Activated CD4-positive, alpha-beta T cell treated with anti-CD3 and anti-CD28 coated beads, Interleukin-2, amount 50 U/mL, for 1 hour (primary cell): Measurements from ENCODE around the gene CST1.
"Not testable (repeated sequence)": the region's sequence is repeated elsewhere in the genome, so short reads cannot be mapped to it uniquely, and the experiment has no call there.

Source experiments
- DNase-seq: peaks from one replicate; pipeline ENCODE4 v3.0.0-alpha.2; 2020

CST1 gene

GRCh38 chr20:23750786-23751185 lies at the start of gene CST1:
Gene CST1, minus strand, starts transcription at chr20:23750935. Its CDS starts 69 bp downstream, at chr20:23750866.
- DNase-seq = not testable (repeated sequence)

GRCh38 chr20:23799216-23799847 lies 48.6 kb upstream of the CST1 start:
- peak; percentile 7 for DNase-seq

GRCh38 chr20:23795526-23795925 lies 44.8 kb upstream of the CST1 start:
- DNase-seq = no peak

- no peak for DNase-seq
Measured at GRCh38 chr20:23794841-23795240, 44.1 kb upstream of the CST1 start.

GRCh38 chr20:23794065-23794464 lies 43.3 kb upstream of the CST1 start:
- no peak for DNase-seq

GRCh38 chr20:23783447-23783846 lies 32.7 kb upstream of the CST1 start:
- DNase-seq = no peak

- no peak for DNase-seq
Measured at GRCh38 chr20:23782366-23782983, 31.7 kb upstream of the CST1 start.

GRCh38 chr20:23778676-23779075 lies 27.9 kb upstream of the CST1 start:
- DNase-seq = not testable (repeated sequence)

GRCh38 chr20:23777380-23777779 lies 26.6 kb upstream of the CST1 start:
- not testable (repeated sequence) for DNase-seq

- DNase-seq = no peak
Measured at GRCh38 chr20:23776067-23776771, 25.5 kb upstream of the CST1 start.

- DNase-seq = no peak
Measured at GRCh38 chr20:23774081-23774480, 23.3 kb upstream of the CST1 start.

GRCh38 chr20:23773579-23773978 lies 22.8 kb upstream of the CST1 start:
- no peak for DNase-seq

- DNase-seq = no peak
Measured at GRCh38 chr20:23773127-23773526, 22.4 kb upstream of the CST1 start.

GRCh38 chr20:23772074-23772473 lies 21.3 kb upstream of the CST1 start:
- no peak for DNase-seq

GRCh38 chr20:23770384-23770783 lies 19.6 kb upstream of the CST1 start:
- no peak for DNase-seq

- not testable (repeated sequence) for DNase-seq
Measured at GRCh38 chr20:23768520-23768919, 17.8 kb upstream of the CST1 start.

- DNase-seq = no peak
Measured at GRCh38 chr20:23766531-23766930, 15.8 kb upstream of the CST1 start.

GRCh38 chr20:23765578-23765977 lies 14.8 kb upstream of the CST1 start:
- no peak for DNase-seq

GRCh38 chr20:23764630-23765029 lies 13.9 kb upstream of the CST1 start:
- DNase-seq = not testable (repeated sequence)

- DNase-seq = no peak
Measured at GRCh38 chr20:23763345-23763744, 12.6 kb upstream of the CST1 start.

GRCh38 chr20:23759306-23759940 lies 8.7 kb upstream of the CST1 start:
- DNase-seq = no peak

- DNase-seq = not testable (repeated sequence)
Measured at GRCh38 chr20:23756792-23757191, 6.1 kb upstream of the CST1 start.

- not testable (repeated sequence) for DNase-seq
Measured at GRCh38 chr20:23755131-23755611, 4.4 kb upstream of the CST1 start.
